Measurements from ENCODE around the gene SERPINC1.
"Not testable (repeated sequence)": the region's sequence is repeated elsewhere in the genome, so short reads cannot be mapped to it uniquely, and the experiment has no call there.

GRCh38 chr1:173881117-173881516, 36.0 kb downstream of the SERPINC1 start:
- TF ChIP-seq CTCF, POLR2AphosphoS5, POLR2A (IDR thresholded peaks at IDR 0.05): not testable (repeated sequence)
